NCI-H2171 treated with DMSO at 0.1 percent for 48 hours (cell line): ENCODE results near the gene EVL.

ENCODE experiments used
- DNase-seq: peaks from one replicate; lab custom pipeline; 2025; lab: John Stamatoyannopoulos, UW

Gene EVL

DNA sequence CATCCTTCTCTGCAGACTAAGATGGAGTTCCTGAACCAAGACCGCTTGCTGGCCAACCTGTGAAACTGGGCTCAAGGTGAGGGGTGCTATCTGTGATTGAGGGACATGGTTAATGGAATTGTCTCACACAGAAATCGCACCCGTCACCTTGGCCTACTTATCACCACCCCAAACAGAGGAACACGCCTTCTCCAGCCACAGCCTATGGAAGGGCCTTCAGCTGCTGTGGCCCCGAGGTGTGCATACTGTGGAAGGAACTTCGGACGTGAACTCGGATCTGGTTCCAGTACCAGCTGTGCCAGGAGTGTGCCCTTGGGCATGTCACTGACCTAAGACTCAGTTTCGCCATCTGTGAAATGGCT is 44.4 kb downstream of the EVL start:
- no peak for DNase-seq

DNA sequence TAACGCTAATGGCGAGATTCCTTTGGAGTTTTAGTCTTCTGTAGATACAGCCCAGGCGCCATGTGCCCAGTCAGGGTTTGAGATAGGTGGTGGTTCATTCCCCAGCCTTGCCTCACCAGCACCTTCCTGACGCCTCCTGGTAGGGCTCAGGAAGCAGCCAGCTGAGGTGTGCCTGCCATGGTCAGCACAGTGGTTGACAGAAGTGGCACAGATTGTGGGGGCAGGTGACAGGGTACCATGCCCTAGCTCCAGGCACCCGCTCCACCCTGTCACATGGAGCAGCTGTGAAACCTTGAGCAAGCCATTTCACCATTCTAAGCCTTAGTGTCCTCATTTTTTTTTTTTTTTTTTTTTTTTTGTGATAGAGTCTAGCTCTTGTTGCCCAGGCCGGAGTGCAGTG is 45.6 kb downstream of the EVL start:
- DNase-seq: no peak

DNA sequence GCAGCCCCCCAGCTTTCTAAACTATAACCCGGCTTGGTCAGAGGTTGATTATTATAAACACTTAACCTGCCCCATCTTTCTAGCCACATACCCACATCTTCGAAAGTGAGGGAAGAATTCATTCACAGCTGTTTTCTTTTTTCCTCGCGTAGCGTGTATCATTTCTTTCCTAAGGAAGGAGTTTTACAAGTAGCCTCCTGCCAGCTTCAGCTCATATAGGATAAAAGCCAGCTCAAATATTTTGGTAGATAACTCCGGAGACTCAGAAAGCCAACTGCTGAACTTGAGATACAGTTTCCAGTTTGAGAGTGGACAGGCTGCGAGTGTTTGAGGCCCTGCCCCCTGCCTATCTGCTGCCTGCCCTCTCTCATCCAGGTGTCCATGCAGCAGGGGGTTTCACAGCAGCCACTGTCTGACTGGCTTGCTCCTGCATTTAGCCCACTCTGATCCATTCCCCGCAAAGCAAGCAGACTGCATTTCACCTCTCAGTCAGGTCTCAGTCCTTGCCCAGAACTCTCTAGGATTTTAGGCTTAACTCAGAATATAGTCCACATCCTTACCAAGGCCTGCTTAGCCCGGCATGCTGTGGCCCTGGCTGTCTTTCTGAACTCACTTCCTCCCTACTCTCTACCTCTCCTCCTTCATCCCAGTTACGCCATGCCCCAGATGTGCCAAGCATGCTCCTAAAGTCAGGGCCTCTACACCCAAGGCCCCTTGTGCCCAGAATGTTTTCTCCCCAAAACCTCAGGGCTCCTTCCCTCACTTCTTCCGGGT is 46.9 kb downstream of the EVL start:
- DNase-seq: no peak

DNA sequence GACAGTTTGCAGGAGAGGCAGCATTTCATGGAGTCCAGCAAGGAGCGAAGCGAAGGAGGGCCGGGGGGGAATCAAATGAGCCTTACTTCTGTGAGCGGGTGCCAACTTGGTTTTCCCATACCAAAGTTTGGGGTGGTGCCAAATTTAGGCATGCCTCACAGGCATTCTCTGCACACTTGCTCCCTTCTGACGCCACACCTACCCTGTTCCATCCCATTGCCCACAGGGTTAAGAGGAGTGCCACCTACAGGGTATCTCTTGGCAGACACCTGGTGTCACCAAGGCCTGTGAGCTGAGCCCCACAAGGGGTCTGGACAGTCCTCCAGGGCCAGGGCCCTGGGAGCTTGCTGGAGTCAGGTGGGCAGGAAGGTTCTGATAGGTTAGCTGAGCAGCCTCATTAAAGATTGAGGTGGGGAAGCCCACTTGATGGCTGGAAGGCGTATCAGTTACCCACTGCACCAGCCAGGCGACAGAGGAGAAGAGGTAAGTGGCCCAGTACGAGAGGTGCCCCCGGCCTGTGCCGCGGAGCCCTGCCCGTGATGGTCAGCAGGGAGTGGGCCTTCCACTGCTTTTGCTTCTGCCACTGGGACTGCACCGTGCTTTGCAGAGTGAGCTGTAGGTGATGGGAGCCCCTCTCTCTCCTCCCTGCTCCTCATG is 49.0 kb downstream of the EVL start:
- DNase-seq: no peak

DNA sequence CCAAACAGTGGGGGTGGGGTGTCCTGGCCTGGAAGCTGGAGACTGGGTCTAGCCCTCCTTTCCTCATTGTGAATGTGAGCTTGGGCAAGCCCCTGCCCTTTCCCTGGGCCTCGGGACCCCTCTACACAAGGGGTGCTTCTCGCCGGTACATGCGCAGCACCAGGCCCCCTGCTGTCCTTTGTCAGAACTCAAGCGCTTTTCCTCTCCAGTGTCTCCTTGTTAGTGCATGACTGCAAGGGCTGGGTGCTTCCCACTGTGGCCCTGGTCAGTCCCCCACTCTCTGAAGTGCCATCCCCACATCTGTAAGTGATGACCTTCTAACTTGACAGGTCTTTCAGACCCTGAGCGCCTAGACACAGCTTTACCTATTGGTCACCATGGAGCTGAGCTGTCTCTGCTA is 50.0 kb downstream of the EVL start:
- no peak for DNase-seq

DNA sequence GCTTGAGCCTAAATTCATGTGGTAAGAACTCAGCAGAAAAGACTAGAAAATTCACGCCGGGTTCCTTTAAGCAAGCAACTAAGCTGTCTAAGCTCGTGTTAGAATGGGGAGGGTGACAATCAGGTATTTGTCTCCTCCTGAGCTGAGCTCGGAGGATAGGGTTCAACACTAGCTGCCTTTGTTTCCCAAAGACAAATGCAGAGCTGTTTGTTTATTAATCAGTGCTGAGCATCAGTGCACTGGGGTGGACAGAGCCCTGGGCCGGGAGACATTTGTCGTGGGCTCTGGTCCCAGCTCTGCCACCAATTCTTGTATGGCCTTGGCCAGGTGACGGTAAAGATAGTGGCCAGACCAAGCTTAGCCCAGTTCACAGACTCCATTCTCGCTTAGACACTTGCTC is 50.5 kb downstream of the EVL start:
- no peak for DNase-seq

DNA sequence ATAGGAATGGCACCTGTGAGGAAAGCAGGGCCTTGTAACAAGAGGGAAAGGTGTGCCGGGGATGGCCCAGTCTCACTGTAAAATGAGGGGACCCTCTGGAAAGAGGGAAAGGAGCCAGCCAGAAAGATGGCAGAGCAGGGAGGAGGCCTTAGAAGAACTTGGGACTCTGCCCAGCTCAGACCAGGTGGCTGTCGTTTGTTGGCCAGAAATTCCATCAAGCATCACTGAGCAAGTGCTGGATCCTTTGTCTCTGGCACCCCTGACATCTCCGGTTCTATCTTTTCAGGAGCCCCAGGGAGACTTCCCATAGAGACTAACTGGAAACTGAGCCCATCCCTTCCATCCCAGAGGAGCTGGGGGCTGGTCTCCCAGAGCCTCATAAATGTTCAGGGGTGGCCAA is 50.9 kb downstream of the EVL start:
- DNase-seq: peak; percentile 16

DNA sequence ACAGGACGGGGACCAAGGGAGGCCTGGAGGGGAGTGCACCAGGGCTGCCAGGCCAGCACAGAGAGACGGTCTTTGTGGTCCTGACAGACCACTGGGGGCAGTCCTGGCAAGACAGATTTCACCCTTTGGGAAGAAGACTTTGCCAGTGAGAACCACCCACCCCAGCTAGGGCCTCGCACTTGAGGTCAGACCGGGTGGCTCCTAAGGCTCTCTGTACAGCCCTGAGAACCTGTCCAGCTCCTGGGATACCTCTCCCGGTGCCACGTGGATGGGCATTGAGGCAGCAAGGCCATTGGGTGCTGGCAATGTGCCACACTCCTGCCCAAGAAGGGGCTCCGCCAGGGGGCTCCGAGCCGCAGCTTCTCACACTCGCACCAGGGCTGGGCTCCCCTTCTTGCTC is 51.8 kb downstream of the EVL start:
- DNase-seq: no peak

DNA sequence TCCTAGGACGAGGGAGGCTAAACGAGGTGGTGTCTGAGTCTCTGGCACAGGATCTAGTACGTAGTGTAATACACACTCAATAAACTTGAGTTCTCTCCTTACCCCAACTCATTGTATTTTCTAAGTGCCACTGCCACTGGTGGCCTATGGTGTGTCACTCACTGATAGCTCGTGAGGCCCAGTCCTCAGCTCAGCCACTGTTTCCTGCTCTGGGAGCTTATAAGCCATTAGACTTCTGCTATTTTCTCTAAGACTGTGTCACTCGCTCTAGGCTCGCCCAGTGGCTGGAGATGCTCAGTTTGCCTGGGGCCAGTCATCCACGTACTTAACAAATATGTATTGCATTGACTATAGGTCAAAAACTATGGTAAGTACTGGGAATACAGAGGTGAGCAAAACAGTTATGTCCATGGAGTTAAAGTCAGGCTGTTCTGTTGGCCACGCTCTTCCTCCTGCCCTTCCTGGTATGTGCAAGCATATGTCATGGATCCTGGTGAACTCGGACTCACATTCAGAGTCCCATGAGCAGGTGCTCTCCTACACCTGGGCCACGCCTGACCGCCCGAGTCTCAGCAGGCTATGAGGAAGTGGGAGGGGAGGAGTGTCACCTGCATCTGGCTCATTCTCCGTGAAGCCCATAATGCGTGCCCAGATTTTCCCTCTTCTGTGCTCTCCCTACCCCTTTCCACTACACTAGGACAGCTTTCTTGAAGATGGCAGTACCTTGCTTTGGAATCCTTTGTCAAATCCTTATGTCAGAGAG is 52.6 kb downstream of the EVL start:
- DNase-seq: no peak

DNA sequence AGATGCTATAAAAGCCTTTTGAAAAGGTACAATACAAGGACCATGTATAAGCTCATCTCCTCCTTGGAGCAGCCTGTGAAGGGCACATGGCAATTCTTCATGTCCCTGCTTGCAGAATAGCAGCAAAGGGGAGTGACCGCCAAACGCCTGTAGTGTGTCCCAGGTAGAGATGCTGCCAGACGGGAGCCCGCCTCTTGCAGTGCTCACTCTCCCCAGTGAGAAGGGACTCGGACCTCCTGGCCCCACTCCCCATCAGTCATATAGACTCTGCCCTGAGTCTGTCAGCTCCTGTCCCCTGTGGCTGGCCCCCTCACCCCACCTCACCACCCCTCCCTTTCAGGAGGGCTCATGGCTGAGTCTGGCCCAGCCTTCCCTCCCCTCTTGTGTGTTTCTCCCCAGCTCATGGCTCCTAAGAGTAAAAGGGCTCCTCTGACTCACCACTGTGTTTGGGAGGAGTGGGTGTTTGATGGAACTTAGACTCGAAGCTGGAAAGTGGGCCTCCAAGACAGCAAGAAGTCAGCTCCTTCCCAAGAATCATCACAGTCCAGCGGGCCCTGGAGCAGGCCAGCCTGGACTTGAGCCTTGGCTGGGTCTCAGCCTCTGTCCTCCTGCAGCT is 53.3 kb downstream of the EVL start:
- no peak for DNase-seq

DNA sequence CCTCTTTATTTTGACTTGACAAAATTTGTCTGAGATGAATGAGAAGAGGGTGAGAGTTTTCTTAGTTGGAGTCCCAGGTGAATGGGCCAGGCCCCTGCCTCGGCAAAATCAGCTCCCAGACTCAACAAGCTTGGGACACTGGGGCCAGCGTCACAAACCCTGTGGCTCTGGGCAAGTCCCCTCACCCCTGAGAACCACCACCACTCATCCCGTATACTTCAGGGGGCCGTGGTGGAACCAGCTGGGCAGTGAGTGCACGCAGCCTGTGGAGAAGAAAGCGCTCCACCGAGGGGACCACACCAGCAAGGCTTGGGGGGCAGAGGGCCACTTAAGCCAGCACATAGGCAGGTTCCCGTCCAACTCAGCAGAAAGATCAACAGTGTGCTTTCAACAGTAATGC is 54.0 kb downstream of the EVL start:
- DNase-seq: no peak

DNA sequence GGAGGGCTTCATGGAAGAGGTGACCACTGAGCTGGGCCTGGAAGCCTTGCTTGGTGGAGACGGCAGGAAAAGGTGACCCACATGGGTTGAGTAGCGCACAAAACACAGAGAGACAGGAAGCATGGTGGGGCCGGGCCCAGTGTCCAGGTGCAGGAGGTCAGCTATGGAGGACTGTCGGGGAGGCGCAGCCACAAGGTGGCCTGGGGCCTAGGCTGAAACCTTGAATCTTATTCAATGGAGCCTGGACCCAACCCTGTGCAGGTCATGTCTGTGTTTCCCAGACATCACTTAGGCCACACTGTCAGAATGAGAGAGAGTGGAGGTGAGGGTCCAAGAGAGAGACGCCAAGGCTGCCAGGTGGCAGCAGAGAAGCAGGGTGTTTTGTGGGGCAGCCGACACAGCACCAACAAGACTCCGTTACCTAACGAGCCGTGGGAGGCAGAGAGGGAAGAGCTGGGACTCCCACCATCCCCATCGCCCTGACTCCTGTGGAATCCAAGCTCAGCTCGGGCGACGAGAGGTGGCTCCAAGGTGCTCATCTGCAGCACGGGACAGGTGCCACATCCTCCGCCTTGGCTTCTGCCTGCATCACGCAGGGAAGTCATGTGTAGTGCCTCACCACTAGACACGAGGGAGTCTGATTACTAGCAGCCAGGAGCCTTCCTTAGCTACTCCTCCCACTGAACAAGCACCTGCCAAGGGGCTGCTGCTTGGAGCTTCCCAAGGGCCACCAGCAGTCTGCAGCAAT is 55.5 kb downstream of the EVL start:
- DNase-seq: no peak

DNA sequence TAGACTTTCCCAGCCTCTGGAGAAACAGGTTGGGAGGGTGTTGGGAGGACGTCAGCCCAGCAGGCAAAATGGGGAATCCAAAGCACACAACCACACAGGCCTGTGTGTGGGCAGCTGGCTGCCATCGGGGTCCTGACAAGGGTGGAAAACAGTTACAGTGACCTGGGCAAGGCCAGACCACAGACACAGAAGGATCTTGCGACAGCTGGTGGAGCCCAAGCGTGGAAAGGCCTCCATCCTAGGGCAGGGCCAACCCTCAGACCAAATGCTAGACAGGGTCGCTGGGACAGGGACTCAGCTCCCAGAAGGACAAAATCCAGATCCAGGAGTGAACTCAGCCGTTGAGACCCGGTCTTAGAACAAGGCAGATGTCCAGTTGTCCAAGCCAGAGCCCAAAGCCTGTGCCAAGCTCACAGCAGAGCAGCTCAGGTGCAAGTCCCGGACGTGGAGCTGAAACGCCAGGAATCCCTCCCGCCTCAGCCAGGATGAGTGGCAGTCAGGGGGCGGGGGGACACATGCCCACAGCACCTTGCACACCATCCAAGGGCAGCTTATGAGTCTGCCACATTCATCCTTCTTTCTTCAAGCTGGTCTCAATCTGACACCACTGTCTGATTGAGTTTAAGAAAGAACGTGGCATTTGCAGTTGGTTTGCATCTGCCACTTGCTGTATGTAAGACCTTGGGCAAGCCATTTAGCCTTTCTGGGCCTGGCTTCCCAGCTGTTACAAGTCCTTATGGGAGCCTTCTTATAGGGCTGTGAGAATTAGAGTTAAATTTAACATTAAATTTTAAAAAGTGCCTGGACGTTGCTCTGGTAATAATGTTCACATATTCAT is 56.6 kb downstream of the EVL start:
- DNase-seq: no peak

DNA sequence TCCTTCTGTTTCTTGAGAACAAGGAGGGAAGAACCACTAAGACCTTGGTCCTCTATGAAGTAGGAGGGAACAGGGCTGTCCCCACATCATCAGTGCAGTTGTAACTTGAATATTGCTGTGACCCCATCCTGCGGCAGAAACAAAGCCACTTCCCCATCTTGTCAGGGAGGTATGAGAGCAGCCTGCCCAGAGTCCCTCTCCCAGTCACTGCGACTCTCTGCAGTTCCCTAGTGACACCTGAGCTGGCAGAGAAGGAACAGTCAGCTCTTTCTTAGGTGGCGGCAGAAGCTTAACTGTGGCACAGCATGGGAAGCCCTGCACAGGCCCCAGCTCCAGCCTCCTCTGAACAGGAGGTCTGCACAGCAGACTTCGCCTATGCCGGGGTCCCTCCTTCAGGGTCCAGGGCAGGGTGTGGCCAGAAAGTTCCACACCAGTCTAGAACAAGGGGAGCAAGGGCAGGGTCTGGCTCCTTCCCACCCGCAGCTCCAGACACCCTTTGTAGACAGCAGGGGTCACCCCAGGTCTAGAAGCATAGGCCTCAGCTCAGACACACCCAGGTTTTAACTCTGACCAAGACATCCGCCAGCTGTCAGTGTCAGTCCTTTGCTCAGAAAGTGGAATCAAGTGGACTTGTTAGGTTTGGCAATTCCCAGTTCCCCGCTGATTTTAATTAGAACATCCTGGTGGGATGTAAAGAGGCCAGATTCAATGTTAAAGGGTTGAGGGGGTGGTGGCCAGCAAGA is 57.4 kb downstream of the EVL start:
- DNase-seq: no peak

DNA sequence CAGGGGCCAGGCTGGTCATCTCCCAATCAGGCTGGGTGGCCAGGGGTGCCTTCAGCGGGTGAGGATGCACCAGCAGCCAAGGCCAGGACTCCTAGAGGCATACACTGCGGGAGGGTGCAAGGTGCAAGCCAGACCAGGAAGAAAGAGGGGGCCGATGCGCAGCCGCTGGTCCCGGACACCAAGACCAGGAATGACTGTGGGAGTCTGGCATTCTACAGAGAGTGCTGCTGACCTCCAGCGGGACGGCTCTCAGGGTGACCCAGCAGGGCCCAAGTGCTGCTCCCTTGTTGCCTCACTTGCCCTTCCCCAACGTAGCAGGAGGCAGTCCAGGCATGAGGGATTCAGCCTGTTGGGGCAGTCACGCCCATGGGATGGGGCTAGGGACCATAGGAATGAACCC is 58.4 kb downstream of the EVL start:
- no peak for DNase-seq

DNA sequence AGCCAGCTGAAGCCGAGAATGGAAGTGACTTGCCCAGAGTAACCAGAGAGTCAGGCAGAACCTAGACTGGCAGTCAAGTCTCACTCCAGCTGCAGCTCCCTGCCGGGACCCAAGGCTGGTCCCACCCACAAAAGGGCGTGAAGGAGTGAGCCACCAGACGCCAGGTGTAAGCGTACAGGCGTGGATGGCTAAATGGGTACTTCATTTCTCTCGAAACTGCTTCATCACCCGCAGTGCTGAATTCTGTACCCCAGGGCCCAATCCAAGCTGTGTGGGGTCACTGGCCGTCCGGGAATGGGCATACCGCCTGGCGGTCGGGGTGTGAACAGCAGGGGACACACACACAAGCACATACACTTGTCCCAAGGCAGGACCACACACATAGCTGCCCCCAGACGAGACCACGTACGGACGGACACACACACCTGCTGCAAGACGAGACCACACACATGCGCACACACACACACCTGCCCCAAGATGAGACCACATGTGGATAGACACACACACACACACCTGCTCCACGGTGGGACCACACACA is 59.4 kb downstream of the EVL start:
- DNase-seq: no peak

DNA sequence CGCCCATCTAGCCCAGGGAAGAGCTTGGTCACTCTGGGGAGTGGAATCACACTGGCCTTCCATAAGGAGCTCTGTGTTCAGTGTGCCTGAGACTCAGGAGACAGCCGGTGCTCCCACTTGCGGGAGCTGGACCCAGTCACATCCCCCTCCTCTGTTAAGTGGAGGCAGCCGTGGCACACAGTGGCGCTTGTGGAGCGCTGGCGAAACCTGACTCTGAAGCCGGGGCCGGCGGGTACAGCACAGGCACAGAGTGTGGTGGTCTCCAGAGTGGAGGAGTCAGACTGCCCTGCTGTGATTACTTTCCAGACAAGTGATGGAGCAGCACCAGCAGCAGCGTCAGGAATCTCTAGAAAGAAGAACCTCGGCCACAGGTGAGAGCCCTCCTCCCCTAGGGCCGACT is 61.2 kb downstream of the EVL start:
- DNase-seq: no peak

DNA sequence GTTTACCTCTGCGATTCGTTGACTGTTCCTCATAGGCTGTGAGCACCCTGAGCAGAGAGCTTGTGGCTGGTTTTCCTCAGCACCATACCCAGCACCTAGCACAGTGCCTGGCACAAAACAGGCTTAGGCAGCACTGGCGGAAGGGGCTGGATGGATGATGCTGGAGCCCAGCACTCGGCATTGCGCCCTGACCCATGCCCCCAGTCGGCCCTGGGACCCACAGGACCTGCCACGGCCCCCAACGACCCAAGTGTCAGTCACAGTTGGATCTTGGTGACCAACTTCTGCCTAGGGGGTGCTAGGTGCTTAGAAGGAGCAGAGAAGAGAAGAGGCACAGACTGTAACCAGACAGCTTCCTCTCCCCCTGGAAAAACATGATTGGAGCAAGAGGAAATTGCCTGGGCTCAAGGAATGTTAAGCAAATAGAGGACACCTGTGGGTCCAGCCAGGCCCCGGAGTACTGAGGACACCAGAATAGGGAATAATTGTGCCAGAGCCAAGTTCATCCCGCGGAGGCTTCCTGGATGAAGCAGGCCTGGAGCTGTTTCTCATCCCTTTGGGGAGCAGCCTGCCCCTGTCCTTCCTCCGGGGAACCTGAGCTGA is 62.7 kb downstream of the EVL start:
- DNase-seq: no peak

DNA sequence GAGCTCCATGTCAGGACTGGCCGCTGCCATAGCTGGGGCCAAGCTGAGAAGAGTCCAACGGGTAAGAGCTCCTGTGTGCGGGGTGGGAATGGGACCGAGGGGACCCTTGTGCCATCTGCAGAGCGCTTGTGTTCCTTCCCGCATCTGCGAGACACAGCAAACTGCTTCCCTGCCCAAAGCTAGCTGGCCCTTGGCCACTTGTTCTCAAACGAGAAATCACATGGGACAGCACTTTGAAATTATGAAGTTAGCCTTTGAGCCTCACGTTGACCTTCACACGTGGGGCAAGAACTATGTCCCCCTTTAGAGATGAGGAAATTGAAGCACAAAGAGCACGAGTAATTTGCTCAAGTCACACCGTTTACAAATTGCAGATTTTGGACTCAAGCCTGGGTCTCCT is 63.5 kb downstream of the EVL start:
- no peak for DNase-seq

DNA sequence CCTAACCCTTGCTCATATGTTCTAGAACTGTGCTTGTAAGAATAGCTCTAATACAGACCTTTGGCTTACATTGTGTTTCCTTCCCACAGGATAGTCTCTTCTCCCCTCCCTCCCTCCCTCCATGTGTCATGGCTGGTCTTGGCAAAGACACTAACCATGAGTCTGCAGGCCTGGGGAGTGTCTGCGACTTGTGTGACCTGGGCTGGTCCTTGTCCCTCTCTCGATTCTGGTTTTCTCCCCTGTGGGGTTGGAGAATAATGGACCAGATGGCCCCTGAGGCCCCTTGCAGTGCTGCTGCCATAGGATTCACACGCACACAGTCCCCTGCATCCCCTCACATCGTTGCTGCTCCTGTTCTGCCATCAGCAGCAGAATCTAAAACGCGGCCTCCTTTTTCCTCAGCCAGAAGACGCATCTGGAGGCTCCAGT is 64.0 kb downstream of the EVL start:
- DNase-seq: no peak
